GM12873 (cell line): ENCODE measurements around the gene SYNGR2.
A peak's percentile ranks its signal among the peaks of the same experiment; 100 is the strongest.

Source experiments
- TF ChIP-seq, protein P1 (sequence below): IDR thresholded peaks from 2 replicates; pipeline ENCODE4 v1.5.1; 2012; ENCODE audit warnings: low read depth, mild to moderate bottlenecking, moderate library complexity, low read length, control low read depth; ENCODE audit not compliant: insufficient read depth; ENCODE audit errors: missing control alignments

Gene SYNGR2

DNA sequence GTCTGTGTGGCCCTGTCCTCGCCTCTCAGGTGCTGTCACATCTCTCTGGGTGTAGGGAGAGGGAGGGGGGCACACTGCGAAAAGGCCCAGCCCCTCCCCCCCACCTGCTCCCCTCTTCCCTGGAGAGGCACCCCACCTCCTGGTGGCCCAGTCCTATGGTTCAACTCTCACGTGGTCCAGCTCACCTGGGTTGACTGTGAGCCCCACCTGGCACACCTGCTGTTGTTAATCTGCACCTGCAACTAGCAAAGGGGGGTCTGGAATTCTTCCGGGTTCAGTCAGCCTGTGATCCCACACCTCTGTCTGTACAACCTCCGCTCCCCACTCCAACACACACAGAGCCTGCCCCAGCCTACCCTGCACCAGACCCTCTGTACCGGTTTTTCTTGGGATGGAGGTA, 2.0 kb upstream of the SYNGR2 start:
- TF ChIP-seq, protein P1, sequence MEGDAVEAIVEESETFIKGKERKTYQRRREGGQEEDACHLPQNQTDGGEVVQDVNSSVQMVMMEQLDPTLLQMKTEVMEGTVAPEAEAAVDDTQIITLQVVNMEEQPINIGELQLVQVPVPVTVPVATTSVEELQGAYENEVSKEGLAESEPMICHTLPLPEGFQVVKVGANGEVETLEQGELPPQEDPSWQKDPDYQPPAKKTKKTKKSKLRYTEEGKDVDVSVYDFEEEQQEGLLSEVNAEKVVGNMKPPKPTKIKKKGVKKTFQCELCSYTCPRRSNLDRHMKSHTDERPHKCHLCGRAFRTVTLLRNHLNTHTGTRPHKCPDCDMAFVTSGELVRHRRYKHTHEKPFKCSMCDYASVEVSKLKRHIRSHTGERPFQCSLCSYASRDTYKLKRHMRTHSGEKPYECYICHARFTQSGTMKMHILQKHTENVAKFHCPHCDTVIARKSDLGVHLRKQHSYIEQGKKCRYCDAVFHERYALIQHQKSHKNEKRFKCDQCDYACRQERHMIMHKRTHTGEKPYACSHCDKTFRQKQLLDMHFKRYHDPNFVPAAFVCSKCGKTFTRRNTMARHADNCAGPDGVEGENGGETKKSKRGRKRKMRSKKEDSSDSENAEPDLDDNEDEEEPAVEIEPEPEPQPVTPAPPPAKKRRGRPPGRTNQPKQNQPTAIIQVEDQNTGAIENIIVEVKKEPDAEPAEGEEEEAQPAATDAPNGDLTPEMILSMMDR = no peak

DNA sequence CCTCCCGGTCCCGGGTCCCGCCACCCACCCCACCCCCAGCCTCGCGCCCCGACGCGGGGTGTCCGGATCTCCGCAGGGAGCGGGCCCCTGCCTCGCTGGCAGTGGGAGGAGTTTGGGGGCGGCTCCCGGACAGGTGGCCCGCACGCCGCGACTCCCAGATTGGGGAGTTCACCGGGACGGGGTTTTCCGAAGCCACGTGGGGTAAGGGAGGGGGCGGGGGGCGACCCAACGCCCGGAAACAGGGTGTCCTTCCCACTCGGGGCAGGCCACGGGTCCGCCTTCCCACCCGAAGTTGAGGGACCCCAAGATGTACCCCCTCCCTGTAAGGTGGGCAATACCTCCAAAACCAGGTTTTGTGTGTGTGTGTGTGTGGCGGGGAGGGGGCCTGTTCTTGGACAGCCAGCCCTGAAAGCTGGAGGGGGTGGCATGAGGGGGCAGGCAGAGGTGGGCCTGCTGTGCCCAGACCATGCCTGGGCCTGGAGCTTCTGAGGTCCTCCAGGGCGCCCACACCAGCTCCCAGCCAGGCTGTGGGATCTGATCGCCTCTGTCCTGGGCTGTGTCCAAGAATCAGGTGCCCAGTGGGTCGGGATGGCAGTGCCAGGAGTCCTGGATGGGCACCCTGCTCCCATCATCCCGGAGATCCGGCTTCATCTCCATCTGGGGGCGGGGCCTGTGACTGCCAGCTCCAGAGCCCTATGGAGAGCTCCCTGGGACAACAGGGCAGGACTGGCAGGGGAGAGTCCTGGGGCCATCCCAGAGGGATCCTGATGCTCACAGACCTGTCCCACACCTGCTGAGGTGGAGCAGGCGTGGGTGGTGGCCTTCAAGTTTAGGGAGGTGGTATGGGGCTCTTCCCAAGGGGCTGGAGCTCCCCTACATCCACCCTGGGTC, 767 bp downstream of the SYNGR2 start:
- TF ChIP-seq, protein P1 = no peak

DNA sequence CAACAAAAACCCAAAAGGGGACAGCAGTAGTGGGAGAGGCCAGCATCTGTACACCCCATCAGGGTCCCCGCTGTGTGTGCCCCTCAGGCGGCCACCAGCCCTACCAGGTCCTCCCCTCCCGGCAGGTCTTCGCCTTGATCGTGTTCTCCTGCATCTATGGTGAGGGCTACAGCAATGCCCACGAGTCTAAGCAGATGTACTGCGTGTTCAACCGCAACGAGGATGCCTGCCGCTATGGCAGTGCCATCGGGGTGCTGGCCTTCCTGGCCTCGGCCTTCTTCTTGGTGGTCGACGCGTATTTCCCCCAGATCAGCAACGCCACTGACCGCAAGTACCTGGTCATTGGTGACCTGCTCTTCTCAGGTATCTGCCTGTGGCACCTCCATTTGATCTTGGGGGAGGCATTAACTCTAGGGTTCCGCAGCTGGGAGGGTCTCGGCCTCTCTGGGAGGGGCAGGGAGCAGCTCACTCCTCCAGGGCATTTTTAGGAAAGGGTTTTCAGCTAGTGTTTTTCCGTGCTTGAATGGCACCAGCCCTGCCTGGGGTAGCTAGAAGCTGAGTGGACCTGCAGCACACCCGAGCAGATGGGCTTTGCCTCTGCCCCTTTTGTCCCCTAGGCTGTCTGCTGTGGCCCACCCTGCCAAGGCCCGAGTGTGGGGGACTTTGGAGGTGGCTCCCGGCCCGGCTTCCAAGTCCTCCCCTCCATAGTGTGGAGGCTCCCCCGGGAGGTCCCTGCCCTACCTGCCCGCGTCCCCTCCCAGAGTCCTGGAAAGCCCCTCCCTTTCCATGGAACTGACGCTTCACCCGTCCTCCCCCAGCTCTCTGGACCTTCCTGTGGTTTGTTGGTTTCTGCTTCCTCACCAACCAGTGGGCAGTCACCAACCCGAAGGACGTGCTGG, 2.6 kb downstream of the SYNGR2 start:
- TF ChIP-seq, protein P1 = no peak

DNA sequence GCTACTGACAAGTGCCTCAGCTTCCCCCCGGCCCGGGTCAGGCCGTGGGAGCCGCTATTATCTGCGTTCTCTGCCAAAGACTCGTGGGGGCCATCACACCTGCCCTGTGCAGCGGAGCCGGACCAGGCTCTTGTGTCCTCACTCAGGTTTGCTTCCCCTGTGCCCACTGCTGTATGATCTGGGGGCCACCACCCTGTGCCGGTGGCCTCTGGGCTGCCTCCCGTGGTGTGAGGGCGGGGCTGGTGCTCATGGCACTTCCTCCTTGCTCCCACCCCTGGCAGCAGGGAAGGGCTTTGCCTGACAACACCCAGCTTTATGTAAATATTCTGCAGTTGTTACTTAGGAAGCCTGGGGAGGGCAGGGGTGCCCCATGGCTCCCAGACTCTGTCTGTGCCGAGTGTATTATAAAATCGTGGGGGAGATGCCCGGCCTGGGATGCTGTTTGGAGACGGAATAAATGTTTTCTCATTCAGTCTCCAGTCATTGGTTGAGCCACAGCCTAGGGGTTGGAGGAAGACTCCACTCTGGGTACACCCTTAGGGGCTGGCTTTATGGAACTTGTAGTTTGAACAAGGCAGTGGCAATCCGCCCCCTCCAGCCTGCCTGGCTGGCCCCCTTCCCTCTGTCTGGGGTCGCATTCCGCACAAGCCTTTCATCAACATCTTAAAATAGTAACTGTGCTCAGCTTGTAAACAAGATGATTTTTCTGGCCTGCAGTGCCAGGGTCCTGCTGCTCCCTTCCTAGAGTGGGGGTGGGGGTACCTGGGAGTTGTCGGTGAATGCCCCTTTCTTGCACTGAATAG, 4.1 kb downstream of the SYNGR2 start:
- TF ChIP-seq, protein P1 = no peak

DNA sequence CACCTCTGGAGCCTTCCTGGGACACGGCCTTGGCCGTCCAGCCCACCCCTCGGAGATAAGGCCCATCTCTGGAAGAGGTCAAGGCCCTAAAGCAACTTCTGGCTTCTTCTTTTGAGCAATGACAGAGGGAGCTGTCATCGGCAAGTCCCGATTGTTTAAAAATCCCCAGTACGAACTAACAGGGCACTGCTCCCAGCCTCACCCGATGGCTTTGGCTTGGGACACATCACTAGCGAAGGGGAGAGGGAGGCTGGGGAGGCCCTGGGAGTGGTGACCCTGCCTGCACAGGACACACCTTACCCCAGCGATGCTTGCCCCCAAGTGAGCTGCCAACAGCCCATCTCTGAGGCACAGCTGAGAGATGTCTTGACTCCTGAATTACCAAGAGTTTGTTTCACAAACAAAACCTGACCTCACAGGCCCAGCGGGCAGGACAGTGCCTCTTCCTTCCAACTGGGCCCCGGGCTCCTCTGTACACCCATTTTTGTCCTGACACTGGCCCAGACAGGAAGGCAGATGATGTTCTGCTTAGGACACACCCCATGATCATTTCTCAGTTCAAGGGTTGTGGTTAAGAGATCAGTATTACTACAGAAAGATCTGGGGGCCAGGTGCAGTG, 4.8 kb downstream of the SYNGR2 start:
- TF ChIP-seq, protein P1 = no peak

DNA sequence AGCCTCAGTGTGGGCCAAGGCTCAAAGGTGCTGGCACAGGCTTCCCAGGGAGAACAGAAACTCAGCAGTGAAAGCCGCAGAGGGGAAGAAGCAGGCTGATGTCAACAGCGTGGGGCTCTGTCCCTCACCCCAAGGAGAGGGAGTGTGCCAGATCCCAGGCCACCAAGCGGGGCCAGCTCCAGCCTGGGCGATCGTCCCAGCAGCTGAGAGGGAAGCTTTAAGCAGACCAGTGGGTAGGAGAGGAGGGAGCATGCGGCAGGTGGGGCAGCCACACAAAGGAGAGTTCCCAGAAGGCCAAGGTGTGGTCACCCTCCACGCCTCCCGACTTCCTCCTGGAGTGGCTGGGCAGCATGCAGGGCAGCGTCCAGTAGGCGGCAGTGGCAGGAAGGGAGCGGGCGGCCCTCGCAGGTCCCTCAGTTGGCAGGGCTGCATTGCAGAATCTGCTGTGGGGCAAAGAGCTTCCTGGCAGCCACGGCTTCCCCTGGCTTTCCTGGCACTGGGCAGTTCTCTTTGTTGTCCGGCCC, 6.0 kb downstream of the SYNGR2 start:
- TF ChIP-seq, protein P1 = peak; percentile 10
